PC-3 (cell line): Measurements from ENCODE around the gene DTNB. TPM values are rescaled to one million over a fixed set of nuclear protein-coding genes. Genes with fewer than 3 reads are reported as not detected.

ENCODE experiments used
- ATAC-seq: fragments of 200-7000 bp; cut with Tn5 transposase; 2 replicates; pipeline ENCODE4 v1.9.1; 2020; ENCODE audit warnings: mild to moderate bottlenecking, moderate library complexity
- BruUV-seq: library from RNA; stranded (reverse); fragments of 400-500 nt; replicated peaks from 2 replicates; lab custom pipeline; 2021; lab: Mats Ljungman, UMichigan
- CTCF ChIA-PET: fragments of 300-600 bp; sonication (Branson Sonifier 250); formaldehyde crosslinking; loops from one replicate; lab custom pipeline; 2022; ENCODE audit warnings: antibody characterized with exemption; lab: Charles Lee
- POLR2A ChIA-PET: fragments of 300-600 bp; sonication (Branson Sonifier 250); formaldehyde crosslinking; loops from one replicate; lab custom pipeline; 2022; ENCODE audit warnings: antibody characterized with exemption; ENCODE audit not compliant: unreplicated experiment; lab: Charles Lee
- DNase-seq: peaks from one replicate; pipeline ENCODE4 v3.0.0-alpha.2; 2015
- H2AFZ ChIP-seq: fragments of 300-600 bp; sonication (generic); 2 replicates; pipeline ENCODE4 v1.6.0; 2016; ENCODE audit warnings: antibody characterized with exemption, low read length
- H3F3A ChIP-seq: fragments of 300-600 bp; sonication (generic); one replicate; pipeline ENCODE4 v1.6.0; 2017; ENCODE audit warnings: antibody characterized with exemption, low read length, control low read depth, mild to moderate bottlenecking; ENCODE audit not compliant: unreplicated experiment
- H3K27ac ChIP-seq: fragments of 300-600 bp; sonication (generic); 2 replicates; pipeline ENCODE4 v1.5.1; 2016; ENCODE audit warnings: mild to moderate bottlenecking, low read length
- H3K27me3 ChIP-seq: fragments of 300-600 bp; sonication (generic); 2 replicates; pipeline ENCODE4 v1.6.1; 2016; ENCODE audit warnings: low read length, mixed read lengths
- H3K36me3 ChIP-seq: fragments of 300-600 bp; sonication (generic); 2 replicates; pipeline ENCODE4 v1.6.1; 2016; ENCODE audit warnings: low read depth, mixed run types, low read length, mixed read lengths
- H3K4me1 ChIP-seq: fragments of 300-600 bp; sonication (generic); 2 replicates; pipeline ENCODE4 v1.5.1; 2016; ENCODE audit warnings: low read length; ENCODE audit not compliant: insufficient read depth
- H3K4me2 ChIP-seq: fragments of 300-600 bp; sonication (generic); 2 replicates; pipeline ENCODE4 v1.6.0; 2016; ENCODE audit warnings: low read length
- H3K4me3 ChIP-seq: fragments of 300-600 bp; sonication (generic); 2 replicates; pipeline ENCODE4 v1.5.1; 2016; ENCODE audit warnings: mild to moderate bottlenecking, low read length, mixed read lengths
- H3K79me2 ChIP-seq: fragments of 300-600 bp; sonication (generic); 2 replicates; pipeline ENCODE4 v1.6.1; 2017; ENCODE audit warnings: low read length, mixed read lengths
- H3K9ac ChIP-seq: fragments of 300-600 bp; sonication (generic); 2 replicates; pipeline ENCODE4 v1.6.0; 2016; ENCODE audit warnings: mild to moderate bottlenecking, low read length
- H3K9me2 ChIP-seq: fragments of 300-600 bp; sonication (generic); replicated peaks from 2 replicates; pipeline ENCODE4 v1.6.1; 2016; ENCODE audit warnings: mixed run types, low read length, mixed read lengths
- H3K9me3 ChIP-seq: fragments of 300-600 bp; sonication (generic); 2 replicates; pipeline ENCODE4 v1.6.1; 2016; ENCODE audit warnings: low read length, mixed read lengths
- H4K20me1 ChIP-seq: fragments of 300-600 bp; sonication (generic); 2 replicates; pipeline ENCODE4 v1.6.1; 2016; ENCODE audit warnings: low read length, mixed read lengths
- CTCF ChIP-seq: fragments of 300-600 bp; sonication (generic); conservative IDR thresholded peaks from 2 replicates; pipeline ENCODE4 v1.5.1; 2017; ENCODE audit warnings: antibody characterized with exemption, low read depth, mild to moderate bottlenecking, low read length
- EZH2 ChIP-seq: fragments of 300-600 bp; sonication (generic); IDR thresholded peaks from one replicate; pipeline ENCODE4 v1.6.1; 2017; ENCODE audit warnings: antibody characterized with exemption, mild to moderate bottlenecking, low read length; ENCODE audit not compliant: unreplicated experiment
- EZH2phosphoT487 ChIP-seq: fragments of 300-600 bp; sonication (generic); IDR thresholded peaks from 2 replicates; pipeline ENCODE4 v1.6.1; 2018; ENCODE audit warnings: mild to moderate bottlenecking, antibody characterized with exemption, low read length, borderline replicate concordance
- intact Hi-C: fragments of 100-400 bp; cut with micrococcal nuclease; formaldehyde crosslinking; loops from 2 replicates; pipeline ENCODE4 v1.9.0; 2023
- total RNA-seq: library from RNA; depleted of rRNA; stranded (reverse); fragments of >200 nt; gene quantifications from 2 replicates; pipeline ENCODE4 v1.2.3, GENCODE V29; 2014

DTNB gene
- total RNA-seq, 1 experiment from 2014 or later, result 23.1 TPM

- Histone ChIP-seq H3K4me3 (no peak overlapping the region), H4K20me1 (no peaks in the 10 kb centered on the region), H3K9ac (no peak overlapping the region), H3K9me2 (no peaks in the 10 kb centered on the region), H3F3A (no peaks in the 10 kb centered on the region), H3K36me3 (no peaks in the 10 kb centered on the region), H3K27ac (no peak overlapping the region), H3K4me1 (no peaks in the 10 kb centered on the region), H3K27me3 (no peaks in the 10 kb centered on the region), H3K4me2 (no peak overlapping the region), H3K9me3 (no peaks in the 10 kb centered on the region), H2AFZ (no peak overlapping the region), H3K79me2 (no peaks in the 10 kb centered on the region)
- ATAC-seq, result no peak
- BruUV-seq, result no TSS peak
- TF ChIP-seq EZH2 (no peak), CTCF (no peak), EZH2phosphoT487 (no peak)
- no peak for DNase-seq
- intact Hi-C loops, result no loop called here
- ChIA-PET CTCF (no interaction called here), POLR2A (no interaction called here)
Observed at GRCh38 chr2:25544445-25544844, 128.9 kb downstream of the DTNB start.

GRCh38 chr2:25543939-25544338, 129.4 kb downstream of the DTNB start:
- Histone ChIP-seq H3K27me3 (no peaks in the 10 kb centered on the region), H4K20me1 (no peaks in the 10 kb centered on the region), H3K36me3 (no peaks in the 10 kb centered on the region), H2AFZ (no peak overlapping the region), H3K27ac (no peak overlapping the region), H3K9ac (no peak overlapping the region), H3F3A (no peaks in the 10 kb centered on the region), H3K4me2 (no peak overlapping the region), H3K9me3 (no peaks in the 10 kb centered on the region), H3K79me2 (no peaks in the 10 kb centered on the region), H3K4me3 (no peak overlapping the region), H3K9me2 (no peaks in the 10 kb centered on the region), H3K4me1 (no peaks in the 10 kb centered on the region)
- no peak for ATAC-seq
- intact Hi-C loops, result no loop called here
- no TSS peak for BruUV-seq
- POLR2A ChIA-PET, result no interaction called here
- TF ChIP-seq EZH2, result no peak
- no peak for TF ChIP-seq CTCF
- TF ChIP-seq EZH2phosphoT487, result no peak
- no peak for DNase-seq
- CTCF ChIA-PET, result no interaction called here

GRCh38 chr2:25541378-25541777, 132.0 kb downstream of the DTNB start:
- Histone ChIP-seq H3K27me3 (no peaks in the 10 kb centered on the region), H3K4me3 (no peak overlapping the region), H3K36me3 (no peaks in the 10 kb centered on the region), H3K9me3 (no peaks in the 10 kb centered on the region), H3F3A (no peaks in the 10 kb centered on the region), H3K9me2 (no peaks in the 10 kb centered on the region), H3K4me1 (no peaks in the 10 kb centered on the region), H3K79me2 (no peaks in the 10 kb centered on the region), H3K9ac (no peak overlapping the region), H3K27ac (no peak overlapping the region), H3K4me2 (no peak overlapping the region), H2AFZ (no peak overlapping the region), H4K20me1 (no peaks in the 10 kb centered on the region)
- ATAC-seq (no peak), DNase-seq (no peak)
- TF ChIP-seq EZH2 (no peak), CTCF (no peak), EZH2phosphoT487 (no peak)
- ChIA-PET POLR2A (no interaction called here), CTCF (no interaction called here)
- BruUV-seq, result no TSS peak
- intact Hi-C loops, result no loop called here
